Suprapubic skin (tissue), 4 donors: ENCODE data around the gene CASP3.

Source experiments
- EP300 ChIP-seq: sonication (generic); formaldehyde crosslinking; IDR thresholded peaks from one replicate; pipeline ENCODE4 v1.6.1; 2017; ENCODE audit warnings: antibody characterized with exemption
- POLR2A ChIP-seq, 2 donors: fragments of 450-650 bp; IDR thresholded peaks; one replicate each; pipeline ENCODE4 v1.6.1; 2017; ENCODE audit warnings: antibody characterized with exemption in 2 of 2, mild to moderate bottlenecking in 2 of 2, moderate library complexity in 2 of 2
- POLR2AphosphoS5 ChIP-seq, 3 donors: sonication (generic); formaldehyde crosslinking; IDR thresholded peaks; one replicate each; pipeline ENCODE4 v1.6.1; 2017; ENCODE audit warnings: antibody characterized with exemption in 3 of 3
- TF ChIP-seq, protein P1 (sequence below), 2 donors: fragments of 200-600 bp in 1 of 2; fragments of 450-650 bp in 1 of 2; sonication (generic) in 1 of 2; IDR thresholded peaks; one replicate each; pipeline ENCODE4 v1.5.1; 2016 to 2019; ENCODE audit warnings: antibody characterized with exemption in 2 of 2, mild to moderate bottlenecking in 1 of 2, moderate library complexity in 1 of 2

DNA sequence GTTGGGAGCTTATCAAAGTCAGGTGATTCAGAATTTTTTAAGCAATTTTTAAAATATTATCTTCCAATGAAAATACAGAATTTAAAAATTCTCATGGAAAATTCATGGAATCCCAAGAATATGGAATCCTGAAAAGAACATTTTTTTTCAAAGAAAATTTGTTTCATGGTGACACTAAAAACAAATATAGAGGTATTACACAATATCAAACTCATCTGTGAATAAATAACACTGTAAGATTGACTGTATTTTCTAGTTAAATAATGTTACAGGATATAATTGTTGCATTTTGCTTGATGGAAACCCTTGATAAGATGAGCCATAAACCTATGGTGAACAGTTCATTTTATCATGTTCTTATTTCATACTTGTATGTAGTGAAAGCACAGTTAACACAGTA, 11.7 kb upstream of the CASP3 start:
- TF ChIP-seq, protein P1, sequence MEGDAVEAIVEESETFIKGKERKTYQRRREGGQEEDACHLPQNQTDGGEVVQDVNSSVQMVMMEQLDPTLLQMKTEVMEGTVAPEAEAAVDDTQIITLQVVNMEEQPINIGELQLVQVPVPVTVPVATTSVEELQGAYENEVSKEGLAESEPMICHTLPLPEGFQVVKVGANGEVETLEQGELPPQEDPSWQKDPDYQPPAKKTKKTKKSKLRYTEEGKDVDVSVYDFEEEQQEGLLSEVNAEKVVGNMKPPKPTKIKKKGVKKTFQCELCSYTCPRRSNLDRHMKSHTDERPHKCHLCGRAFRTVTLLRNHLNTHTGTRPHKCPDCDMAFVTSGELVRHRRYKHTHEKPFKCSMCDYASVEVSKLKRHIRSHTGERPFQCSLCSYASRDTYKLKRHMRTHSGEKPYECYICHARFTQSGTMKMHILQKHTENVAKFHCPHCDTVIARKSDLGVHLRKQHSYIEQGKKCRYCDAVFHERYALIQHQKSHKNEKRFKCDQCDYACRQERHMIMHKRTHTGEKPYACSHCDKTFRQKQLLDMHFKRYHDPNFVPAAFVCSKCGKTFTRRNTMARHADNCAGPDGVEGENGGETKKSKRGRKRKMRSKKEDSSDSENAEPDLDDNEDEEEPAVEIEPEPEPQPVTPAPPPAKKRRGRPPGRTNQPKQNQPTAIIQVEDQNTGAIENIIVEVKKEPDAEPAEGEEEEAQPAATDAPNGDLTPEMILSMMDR (IDR thresholded peaks at IDR 0.05), result no peak
- no peak for TF ChIP-seq POLR2A (IDR thresholded peaks at IDR 0.05)
- no peak for TF ChIP-seq POLR2AphosphoS5 (IDR thresholded peaks at IDR 0.05)
- no peak for TF ChIP-seq EP300
